ENCODE measurements around the gene ZFTA.

ZFTA gene

DNA sequence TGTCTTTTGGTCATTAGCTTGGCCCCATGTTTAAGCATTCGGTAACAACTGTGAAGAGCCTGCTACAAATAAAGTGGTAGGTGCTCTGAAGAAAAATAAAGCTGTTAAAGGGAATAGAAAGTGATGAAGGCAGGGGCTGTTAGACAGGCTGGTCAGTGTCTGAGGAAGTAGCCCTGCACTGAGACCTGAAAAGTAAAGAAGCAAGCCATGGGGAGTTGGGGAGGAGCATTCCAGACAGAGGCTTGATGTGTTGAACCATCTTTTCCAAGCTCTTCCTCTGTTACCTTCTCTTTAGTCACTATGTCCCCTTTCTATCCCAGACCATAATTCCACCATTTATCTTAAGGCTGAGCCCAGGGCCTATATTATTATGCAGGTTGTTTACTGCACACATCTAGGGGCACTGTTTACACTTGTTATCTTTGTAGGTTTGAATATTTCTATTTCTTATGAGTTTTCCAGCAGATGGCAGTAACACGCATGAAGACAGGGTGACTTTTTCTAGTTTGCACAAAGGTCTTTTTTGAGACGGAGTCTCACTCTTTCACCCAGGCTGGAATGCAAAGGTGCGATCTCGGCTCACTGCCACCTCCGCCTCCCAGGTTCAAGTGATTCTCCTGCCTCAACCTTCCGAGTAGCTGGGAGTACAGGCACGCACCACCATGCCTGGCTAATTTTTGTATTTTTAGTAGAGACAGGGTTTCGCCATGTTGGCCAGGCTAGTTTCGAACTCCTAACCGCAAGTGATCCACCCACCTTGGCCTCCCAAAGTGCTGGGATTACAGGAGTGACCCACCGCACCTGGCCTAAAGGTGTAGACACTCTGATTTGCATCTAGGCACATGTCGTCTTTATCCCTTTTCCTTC, 23.0 kb downstream of the ZFTA start:
- DNase-seq, result no peak

DNA sequence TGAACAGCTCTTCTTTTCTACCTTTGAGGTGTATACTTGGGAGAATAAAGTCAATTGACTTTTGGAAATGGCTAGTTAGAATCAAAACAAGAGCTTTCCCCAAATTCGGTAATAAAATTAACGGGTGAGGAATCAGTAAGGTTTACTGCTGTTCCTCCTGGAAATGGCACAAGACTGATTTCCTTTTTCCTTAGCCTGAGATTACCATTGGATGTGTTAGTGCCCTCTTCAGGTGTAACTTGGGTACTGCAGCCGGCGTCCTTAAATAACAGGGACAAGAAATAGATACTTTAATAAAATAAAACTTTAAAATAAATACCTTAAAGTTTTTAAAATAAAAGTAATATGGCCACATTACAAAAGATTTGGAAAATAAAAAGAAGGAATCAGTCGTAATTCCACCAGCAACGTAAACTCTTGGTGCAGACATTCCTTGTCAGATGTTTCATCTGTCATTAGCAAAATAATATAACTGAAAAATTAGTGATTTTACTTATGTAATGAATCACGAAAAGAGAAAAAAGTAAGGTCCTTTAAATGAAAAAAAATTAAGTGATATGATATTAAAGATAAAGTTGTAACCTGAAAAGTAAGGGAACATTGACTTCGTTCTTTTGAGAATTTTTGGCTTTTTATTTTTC, 29.7 kb downstream of the ZFTA start:
- peak in 1 of 2 experiments; percentile 46 for DNase-seq

DNA sequence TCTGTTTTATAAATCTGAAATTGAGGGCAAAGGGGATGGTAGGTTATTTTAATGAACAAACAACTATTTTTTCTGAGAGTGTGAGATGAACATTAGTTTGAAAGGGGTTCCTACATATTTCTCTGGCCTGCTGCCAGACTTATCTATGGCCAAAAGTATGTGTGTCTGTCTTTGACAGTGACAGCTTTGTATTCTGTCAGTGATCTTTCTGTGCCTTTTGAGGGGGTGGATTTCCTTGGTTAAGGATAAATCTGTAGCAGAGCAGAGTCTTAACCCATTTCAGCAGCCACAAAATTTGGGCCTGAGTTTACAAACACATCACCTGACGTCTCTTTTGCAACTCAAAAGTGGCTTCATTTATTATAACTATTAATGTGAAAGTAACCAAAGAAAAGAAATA, 30.9 kb downstream of the ZFTA start:
- no peak for DNase-seq

DNA sequence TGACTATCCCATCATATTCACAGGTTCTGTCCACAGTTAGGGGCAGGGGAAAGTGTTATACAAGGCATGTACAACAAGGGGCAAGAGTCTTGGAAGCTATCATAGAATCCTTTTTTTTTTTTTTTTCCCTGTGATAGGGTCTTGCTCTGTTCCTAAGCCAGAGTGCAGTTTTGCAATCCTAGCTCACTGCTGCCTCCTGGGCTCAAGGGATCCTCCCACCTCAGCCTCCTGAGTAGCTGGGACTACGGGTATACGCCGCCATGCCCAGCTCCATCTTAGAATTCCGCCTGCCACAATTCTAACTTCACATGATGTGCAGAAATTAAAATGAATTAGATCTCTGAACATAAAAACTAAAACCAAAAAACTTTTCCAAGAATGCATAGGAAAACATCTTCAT, 31.7 kb downstream of the ZFTA start:
- DNase-seq, result no peak

DNA sequence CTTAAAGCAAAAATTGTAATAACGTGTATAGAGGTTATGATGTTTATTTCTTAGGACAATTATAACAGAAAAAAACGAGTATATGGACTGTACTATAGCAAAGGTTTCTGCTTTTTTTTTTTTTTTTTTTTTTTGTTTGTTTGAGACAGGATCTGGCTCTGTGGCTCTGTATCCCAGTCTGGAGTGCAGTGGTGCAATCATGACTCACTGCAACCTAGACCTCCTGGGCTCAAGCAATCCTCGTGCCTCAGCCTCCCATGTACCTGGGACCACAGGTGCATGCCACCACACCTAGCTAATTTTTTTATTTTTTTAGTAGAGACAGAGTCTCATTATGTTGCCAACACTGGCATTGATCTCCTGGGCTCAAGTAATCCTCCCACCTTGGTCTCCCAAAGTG, 39.2 kb downstream of the ZFTA start:
- DNase-seq, result no peak

DNA sequence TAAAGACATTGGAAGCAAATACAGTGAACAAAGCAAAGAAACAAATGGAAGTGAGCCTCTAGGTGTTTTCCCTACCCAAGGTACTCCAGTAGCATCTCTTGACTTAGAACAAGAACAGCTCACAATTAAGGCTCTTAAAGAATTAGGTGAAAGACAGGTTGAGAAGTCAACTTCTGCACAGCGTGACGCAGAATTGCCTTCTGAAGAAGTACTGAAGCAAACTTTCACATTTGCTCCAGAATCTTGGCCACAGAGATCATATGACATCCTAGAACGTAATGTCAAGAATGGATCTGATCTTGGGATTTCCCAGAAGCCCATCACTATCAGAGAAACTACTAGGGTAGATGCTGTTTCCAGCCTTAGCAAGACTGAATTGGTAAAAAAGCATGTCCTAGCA, 48.0 kb downstream of the ZFTA start:
- no peak for DNase-seq

DNA sequence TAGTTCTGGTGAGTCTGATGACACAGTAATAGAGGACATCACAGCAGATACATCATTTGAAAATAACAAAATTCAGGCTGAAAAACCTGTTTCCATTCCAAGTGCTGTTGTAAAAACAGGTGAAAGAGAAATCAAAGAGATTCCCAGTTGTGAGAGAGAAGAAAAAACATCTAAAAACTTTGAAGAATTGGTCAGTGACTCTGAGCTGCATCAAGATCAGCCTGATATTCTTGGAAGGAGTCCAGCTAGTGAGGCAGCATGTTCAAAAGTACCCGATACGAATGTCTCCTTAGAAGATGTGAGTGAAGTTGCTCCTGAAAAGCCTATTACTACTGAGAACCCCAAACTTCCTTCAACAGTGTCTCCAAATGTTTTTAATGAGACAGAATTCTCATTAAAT, 48.6 kb downstream of the ZFTA start:
- no peak for DNase-seq

DNA sequence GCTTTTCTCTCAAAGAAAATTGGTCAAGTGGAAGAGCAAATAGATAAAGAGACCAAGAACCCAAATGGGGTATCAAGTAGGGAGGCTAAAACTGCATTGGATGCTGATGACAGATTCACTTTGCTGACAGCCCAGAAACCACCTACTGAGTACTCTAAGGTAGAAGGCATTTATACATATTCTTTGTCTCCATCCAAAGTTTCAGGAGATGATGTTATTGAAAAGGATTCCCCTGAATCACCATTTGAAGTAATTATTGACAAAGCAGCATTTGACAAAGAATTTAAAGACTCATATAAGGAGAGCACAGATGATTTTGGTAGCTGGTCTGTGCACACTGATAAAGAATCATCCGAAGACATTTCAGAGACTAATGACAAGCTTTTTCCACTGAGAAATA, 49.6 kb downstream of the ZFTA start:
- no peak for DNase-seq
